ENCODE measurements around the gene DNASE1L1.
A peak's percentile ranks its signal among the peaks of the same experiment; 100 is the strongest.

DNASE1L1 gene

GRCh38 chrX:154373340-154374306 lies 35.4 kb downstream of the DNASE1L1 start:
- Histone ChIP-seq H3K4me3 (ENCODE audit: low read depth, low read length) (peak overlapping the region; percentile 62), H3K27me3 (replicated peaks) (no peaks in the 10 kb centered on the region), H3K36me3 (replicated peaks) (peaks cover 14% of the 10 kb centered on the region), H3K27ac (peak overlapping the region; percentile 45)
- in situ Hi-C loops (cut with HindIII; ENCODE audit: low pct_ligation_motif_present, low sequenced_read_pairs), result no loop called here
- TF ChIP-seq, protein P1, sequence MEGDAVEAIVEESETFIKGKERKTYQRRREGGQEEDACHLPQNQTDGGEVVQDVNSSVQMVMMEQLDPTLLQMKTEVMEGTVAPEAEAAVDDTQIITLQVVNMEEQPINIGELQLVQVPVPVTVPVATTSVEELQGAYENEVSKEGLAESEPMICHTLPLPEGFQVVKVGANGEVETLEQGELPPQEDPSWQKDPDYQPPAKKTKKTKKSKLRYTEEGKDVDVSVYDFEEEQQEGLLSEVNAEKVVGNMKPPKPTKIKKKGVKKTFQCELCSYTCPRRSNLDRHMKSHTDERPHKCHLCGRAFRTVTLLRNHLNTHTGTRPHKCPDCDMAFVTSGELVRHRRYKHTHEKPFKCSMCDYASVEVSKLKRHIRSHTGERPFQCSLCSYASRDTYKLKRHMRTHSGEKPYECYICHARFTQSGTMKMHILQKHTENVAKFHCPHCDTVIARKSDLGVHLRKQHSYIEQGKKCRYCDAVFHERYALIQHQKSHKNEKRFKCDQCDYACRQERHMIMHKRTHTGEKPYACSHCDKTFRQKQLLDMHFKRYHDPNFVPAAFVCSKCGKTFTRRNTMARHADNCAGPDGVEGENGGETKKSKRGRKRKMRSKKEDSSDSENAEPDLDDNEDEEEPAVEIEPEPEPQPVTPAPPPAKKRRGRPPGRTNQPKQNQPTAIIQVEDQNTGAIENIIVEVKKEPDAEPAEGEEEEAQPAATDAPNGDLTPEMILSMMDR (IDR thresholded peaks at IDR 0.05; ENCODE audit: low read depth, low read length, missing control alignments), result peak; percentile 70
- DNase-seq, result peak; percentile 74

- DNase-seq, result peak; percentile 48
- Histone ChIP-seq H3K36me3 (replicated peaks) (peaks cover 21% of the 10 kb centered on the region), H3K4me3 (ENCODE audit: low read depth, low read length) (peak overlapping the region; percentile 55), H3K27ac (no peak overlapping the region), H3K27me3 (replicated peaks) (no peaks in the 10 kb centered on the region)
- in situ Hi-C loops (cut with HindIII; ENCODE audit: low pct_ligation_motif_present, low sequenced_read_pairs), result no loop called here
- TF ChIP-seq, protein P1 (IDR thresholded peaks at IDR 0.05; ENCODE audit: low read depth, low read length, missing control alignments), result no peak
Observed at GRCh38 chrX:154372612-154373022, 36.4 kb downstream of the DNASE1L1 start.

GRCh38 chrX:154371789-154372300 lies 37.2 kb downstream of the DNASE1L1 start:
- in situ Hi-C loops (cut with HindIII; ENCODE audit: low pct_ligation_motif_present, low sequenced_read_pairs), result no loop called here
- peaks cover 28% of the 10 kb centered on the region for H3K36me3 ChIP-seq (replicated peaks)
- H3K4me3 ChIP-seq (ENCODE audit: low read depth, low read length), result peak overlapping the region; percentile 55
- no peaks in the 10 kb centered on the region for H3K27me3 ChIP-seq (replicated peaks)
- H3K27ac ChIP-seq, result peak overlapping the region; percentile 63
- no peak for DNase-seq
- TF ChIP-seq, protein P1 (IDR thresholded peaks at IDR 0.05; ENCODE audit: low read depth, low read length, missing control alignments), result no peak

GRCh38 chrX:154371017-154371788 lies 37.9 kb downstream of the DNASE1L1 start:
- in situ Hi-C loops (cut with HindIII; ENCODE audit: low pct_ligation_motif_present, low sequenced_read_pairs), result no loop called here
- H3K4me3 ChIP-seq (ENCODE audit: low read depth, low read length), result peak overlapping the region; percentile 95
- peak; percentile 88 for DNase-seq
- peak overlapping the region; percentile 99 for H3K27ac ChIP-seq
- H3K27me3 ChIP-seq (replicated peaks), result no peaks in the 10 kb centered on the region
- TF ChIP-seq, protein P1 (IDR thresholded peaks at IDR 0.05; ENCODE audit: low read depth, low read length, missing control alignments), result no peak
- peaks cover 33% of the 10 kb centered on the region for H3K36me3 ChIP-seq (replicated peaks)

DNA sequence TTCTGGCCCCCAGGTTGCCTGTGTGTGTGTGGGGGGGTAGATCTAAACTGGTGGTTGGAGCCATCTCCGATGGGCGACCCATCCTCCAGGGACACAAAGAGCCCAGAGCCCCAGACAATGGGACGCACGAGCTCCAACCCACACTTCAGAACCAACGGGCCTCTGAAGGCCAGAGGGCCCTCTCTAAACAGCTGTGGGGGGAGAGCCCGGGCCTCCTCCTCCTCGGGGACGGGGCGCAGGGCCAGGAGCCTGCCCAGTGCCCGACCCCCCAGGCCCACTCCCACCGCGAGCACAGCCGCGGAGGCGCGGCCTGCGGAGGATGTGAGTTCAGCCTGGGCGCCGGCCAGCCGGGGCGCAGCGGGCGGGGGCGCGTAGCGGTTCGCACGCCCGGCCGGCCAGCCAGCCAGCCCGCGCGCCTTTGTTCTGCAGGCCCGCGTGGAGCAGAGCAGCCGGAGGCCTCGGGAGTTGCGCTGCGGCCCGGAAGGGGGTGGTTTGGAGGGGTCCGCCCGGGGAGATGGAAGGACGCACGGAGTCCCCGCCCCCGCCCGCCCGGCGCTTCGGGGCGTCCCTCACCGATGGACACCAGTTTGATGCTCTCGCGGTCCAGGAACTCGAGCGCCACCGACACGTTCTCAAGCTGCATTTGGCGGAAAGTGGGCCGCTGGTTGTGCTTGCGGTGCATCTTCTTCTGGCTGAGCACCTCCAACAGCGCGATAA lies 38.6 kb downstream of the DNASE1L1 start:
- TF ChIP-seq, protein P1 (IDR thresholded peaks at IDR 0.05; ENCODE audit: low read depth, low read length, missing control alignments), result no peak
- peaks cover 40% of the 10 kb centered on the region for H3K36me3 ChIP-seq (replicated peaks)
- peak overlapping the region; percentile 99 for H3K27ac ChIP-seq
- no peak for DNase-seq
- in situ Hi-C loops (cut with HindIII; ENCODE audit: low pct_ligation_motif_present, low sequenced_read_pairs), result no loop called here
- peak overlapping the region; percentile 95 for H3K4me3 ChIP-seq (ENCODE audit: low read depth, low read length)
- no peaks in the 10 kb centered on the region for H3K27me3 ChIP-seq (replicated peaks)
